NT2/D1 (cell line): Measurements from ENCODE around the gene ENPP1.

Source experiments
- SUZ12 ChIP-seq: IDR thresholded peaks from 2 replicates; pipeline ENCODE4 v1.6.1; 2011; ENCODE audit not compliant: insufficient read length, insufficient read depth; ENCODE audit errors: extremely low read depth
- YY1 ChIP-seq: IDR thresholded peaks from 2 replicates; pipeline ENCODE4 v1.6.1; 2011; ENCODE audit not compliant: insufficient read length, insufficient read depth
- ZNF274 ChIP-seq: IDR thresholded peaks from 2 replicates; pipeline ENCODE4 v1.6.1; 2011; ENCODE audit warnings: mild to moderate bottlenecking, low read depth, low read length

DNA sequence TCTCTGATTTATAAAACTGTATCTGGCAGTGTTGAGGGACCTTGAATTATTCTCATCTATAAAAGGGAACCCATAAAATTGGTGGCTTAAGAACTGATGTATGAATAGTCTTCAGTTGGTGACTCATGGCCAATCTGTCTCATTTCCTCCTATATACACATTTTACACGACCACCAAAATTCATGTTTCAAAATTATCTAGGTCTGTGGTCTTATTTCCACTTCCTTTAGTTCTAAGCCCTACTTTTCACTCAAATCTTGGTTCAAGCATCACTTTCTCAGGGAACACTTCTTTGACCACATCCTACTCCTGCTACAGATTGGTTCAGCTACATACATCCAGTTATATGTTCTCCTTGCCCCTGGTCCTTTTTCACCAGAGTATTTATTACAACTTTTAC lies 18.6 kb upstream of the ENPP1 start:
- TF ChIP-seq YY1 (no peak), ZNF274 (no peak), SUZ12 (no peak)
